SK-MEL-5 (cell line): ENCODE measurements around the gene SKOR1. TPM values are rescaled to one million over a fixed set of nuclear protein-coding genes. Genes with fewer than 3 reads are reported as not detected.

Experiments
- DNase-seq: peaks from one replicate; pipeline ENCODE4 v3.0.0-alpha.2; 2016; ENCODE audit warnings: low read depth, low spot score
- in situ Hi-C: cut with HindIII; loops from 2 replicates; pipeline ENCODE4 v1.10.0; 2016; ENCODE audit warnings: low sequenced_read_pairs, high pct_unique_total_duplicates, low pct_unique_long_range_greater_than_20kb
- polyA plus RNA-seq, 2 experiments: library from polyadenylated mRNA; depleted of rRNA; stranded (reverse); fragments of >200 nt; gene quantifications; 2 replicates each; pipeline ENCODE4 v1.2.3, GENCODE V29; 2015
- total RNA-seq: library from RNA; depleted of rRNA; stranded (reverse); fragments of >200 nt; shearing (Covaris generic); gene quantifications from 2 replicates; pipeline ENCODE4 v1.2.3, GENCODE V29; 2014; rRNA removed

SKOR1 gene
- 0.03 TPM in 1 of 2 replicates, not detected in the other for total RNA-seq
- polyA plus RNA-seq (2015; cell fraction: cytosol; rRNA removed), result 0.11 and 0.14 TPM in 2 replicates
- 0.39 TPM in 1 of 2 replicates, not detected in the other for polyA plus RNA-seq (2015; cell fraction: nucleus; rRNA removed)

GRCh38 chr15:67824976-67825880 lies at the start of gene SKOR1:
Gene SKOR1, plus strand, starts transcription at chr15:67825509. Its CDS starts 94 bp downstream, at chr15:67825603.
- in situ Hi-C loops, result no loop called here
- no peak for DNase-seq

- in situ Hi-C loops, result no loop called here
- no peak for DNase-seq
Measured at GRCh38 chr15:67775998-67776397, 49.3 kb upstream of the SKOR1 start.

GRCh38 chr15:67776600-67776999 lies 48.7 kb upstream of the SKOR1 start:
- no peak for DNase-seq
- in situ Hi-C loops, result no loop called here

- in situ Hi-C loops, result no loop called here
- no peak for DNase-seq
Measured at GRCh38 chr15:67777071-67777470, 48.2 kb upstream of the SKOR1 start.

GRCh38 chr15:67777773-67778172 lies 47.5 kb upstream of the SKOR1 start:
- in situ Hi-C loops, result no loop called here
- no peak for DNase-seq

- in situ Hi-C loops, result no loop called here
- no peak for DNase-seq
Measured at GRCh38 chr15:67778968-67779548, 46.3 kb upstream of the SKOR1 start.

GRCh38 chr15:67779549-67780111 lies 45.7 kb upstream of the SKOR1 start:
- in situ Hi-C loops, result no loop called here
- no peak for DNase-seq

GRCh38 chr15:67781061-67781460 lies 44.2 kb upstream of the SKOR1 start:
- in situ Hi-C loops, result no loop called here

GRCh38 chr15:67781907-67782690 lies 43.2 kb upstream of the SKOR1 start:
- in situ Hi-C loops, result no loop called here
- no peak for DNase-seq

More at GRCh38 chr15:67781061-67781460, 44.2 kb upstream of the SKOR1 start:
- DNase-seq, result no peak

- in situ Hi-C loops, result no loop called here
Measured at GRCh38 chr15:67782691-67782991, 42.7 kb upstream of the SKOR1 start.

GRCh38 chr15:67783303-67783702 lies 42.0 kb upstream of the SKOR1 start:
- in situ Hi-C loops, result no loop called here
- no peak for DNase-seq

More at GRCh38 chr15:67782691-67782991, 42.7 kb upstream of the SKOR1 start:
- DNase-seq, result no peak

GRCh38 chr15:67784090-67784781 lies 41.1 kb upstream of the SKOR1 start:
- DNase-seq, result no peak
- in situ Hi-C loops, result no loop called here

- no peak for DNase-seq
- in situ Hi-C loops, result no loop called here
Measured at GRCh38 chr15:67784856-67785430, 40.4 kb upstream of the SKOR1 start.

- DNase-seq, result no peak
Measured at GRCh38 chr15:67785431-67785830, 39.9 kb upstream of the SKOR1 start.

GRCh38 chr15:67786646-67787045 lies 38.7 kb upstream of the SKOR1 start:
- in situ Hi-C loops, result no loop called here

More at GRCh38 chr15:67785431-67785830, 39.9 kb upstream of the SKOR1 start:
- in situ Hi-C loops, result no loop called here

GRCh38 chr15:67788986-67789385 lies 36.3 kb upstream of the SKOR1 start:
- DNase-seq, result no peak
- in situ Hi-C loops, result no loop called here

More at GRCh38 chr15:67786646-67787045, 38.7 kb upstream of the SKOR1 start:
- no peak for DNase-seq
